A673 (cell line): ENCODE measurements around the gene KCNF1.

Experiments used
- CTCF ChIP-seq: fragments of 300-800, 200-600 bp; sonication (generic); conservative IDR thresholded peaks from 2 replicates; pipeline ENCODE4 v1.5.1; 2017; ENCODE audit warnings: low read depth, mild to moderate bottlenecking, antibody characterized with exemption, low read length, moderate library complexity, mixed read lengths
- EZH2 ChIP-seq: fragments of 200-600 bp; sonication (generic); IDR thresholded peaks from 2 replicates; pipeline ENCODE4 v1.6.1; 2017; ENCODE audit warnings: borderline replicate concordance, low read depth, mild to moderate bottlenecking, mixed read lengths, antibody characterized with exemption, low read length; ENCODE audit not compliant: poor library complexity, severe bottlenecking

GRCh38 chr2:10910625-10911024 is 1.1 kb upstream of the KCNF1 start:
- TF ChIP-seq CTCF (no peak), EZH2 (no peak)
